GM10266 (cell line): Measurements from ENCODE around the gene OVCA2.
A peak's percentile ranks its signal among the peaks of the same experiment; 100 is the strongest.

ENCODE experiments used
- DNase-seq: peaks from one replicate; pipeline ENCODE4 v3.0.0; 2012; ENCODE audit errors: extremely low spot score
- CTCF ChIP-seq: IDR thresholded peaks from 2 replicates; pipeline ENCODE4 v1.5.1; 2012; ENCODE audit warnings: mild to moderate bottlenecking, low read depth; ENCODE audit not compliant: control insufficient read depth, insufficient read depth; ENCODE audit errors: missing control alignments

Gene OVCA2

GRCh38 chr17:2070241-2071023 is 28.6 kb downstream of the OVCA2 start:
- peak; percentile 78 for DNase-seq

GRCh38 chr17:2071024-2071385 is 29.2 kb downstream of the OVCA2 start:
- no peak for TF ChIP-seq CTCF
- no peak for DNase-seq

More at GRCh38 chr17:2070241-2071023, 28.6 kb downstream of the OVCA2 start:
- TF ChIP-seq CTCF: no peak

- TF ChIP-seq CTCF: no peak
- no peak for DNase-seq
These were observed 29.8 kb downstream of the OVCA2 start for GRCh38 chr17:2071455-2072281.

- TF ChIP-seq CTCF: no peak
- no peak for DNase-seq
These were observed 33.1 kb downstream of the OVCA2 start for GRCh38 chr17:2074919-2075318.

GRCh38 chr17:2075336-2076086 is 33.7 kb downstream of the OVCA2 start:
- no peak for DNase-seq
- no peak for TF ChIP-seq CTCF

GRCh38 chr17:2076087-2076984 is 34.5 kb downstream of the OVCA2 start:
- DNase-seq: no peak
- no peak for TF ChIP-seq CTCF
